NCI-H524 (cell line): ENCODE measurements around the gene SHANK3.

Source experiments
- DNase-seq, 2 experiments: peaks; one replicate each; lab custom pipeline; 2025; lab: John Stamatoyannopoulos, UW

The SHANK3 gene

GRCh38 chr22:50678218-50678650, 5.6 kb downstream of the SHANK3 start:
- DNase-seq: no peak

- DNase-seq: no peak
Measured at GRCh38 chr22:50678651-50679521, 6.3 kb downstream of the SHANK3 start.

- no peak for DNase-seq
Measured at GRCh38 chr22:50683086-50683993, 10.7 kb downstream of the SHANK3 start.

GRCh38 chr22:50683994-50684371, 11.4 kb downstream of the SHANK3 start:
- DNase-seq: no peak

- DNase-seq: no peak
Measured at GRCh38 chr22:50684501-50684900, 11.9 kb downstream of the SHANK3 start.

- DNase-seq: no peak
Measured at GRCh38 chr22:50684986-50685385, 12.4 kb downstream of the SHANK3 start.

GRCh38 chr22:50686794-50687193, 14.2 kb downstream of the SHANK3 start:
- DNase-seq: no peak

GRCh38 chr22:50687829-50688228, 15.2 kb downstream of the SHANK3 start:
- DNase-seq: no peak

- DNase-seq: no peak
Measured at GRCh38 chr22:50688448-50688847, 15.8 kb downstream of the SHANK3 start.

GRCh38 chr22:50691521-50691920, 18.9 kb downstream of the SHANK3 start:
- peak in 1 of 2 experiments; percentile 44 for DNase-seq

GRCh38 chr22:50693462-50693861, 20.8 kb downstream of the SHANK3 start:
- DNase-seq: no peak

GRCh38 chr22:50694099-50694605, 21.5 kb downstream of the SHANK3 start:
- no peak for DNase-seq

GRCh38 chr22:50694766-50695420, 22.3 kb downstream of the SHANK3 start:
- DNase-seq: no peak

GRCh38 chr22:50695421-50696250, 23.0 kb downstream of the SHANK3 start:
- no peak for DNase-seq

GRCh38 chr22:50696251-50696798, 23.7 kb downstream of the SHANK3 start:
- no peak for DNase-seq

GRCh38 chr22:50696799-50697561, 24.4 kb downstream of the SHANK3 start:
- peak in 1 of 2 experiments; percentile 25 for DNase-seq

- DNase-seq: peak in 1 of 2 experiments; percentile 16
Measured at GRCh38 chr22:50697667-50698506, 25.3 kb downstream of the SHANK3 start.

- DNase-seq: no peak
Measured at GRCh38 chr22:50698546-50698945, 25.9 kb downstream of the SHANK3 start.
